ENCODE measurements around the gene SAP30. TPM values are rescaled to one million over a fixed set of nuclear protein-coding genes. Genes with fewer than 3 reads are reported as not detected.
A peak's percentile ranks its signal among the peaks of the same experiment; 100 is the strongest.

Gene SAP30
- total and polyA plus RNA-seq, 9 of the 15 experiments (the other 6 are each of a cell fraction or from before 2014, with no cell fraction given) = 5.9 to 51.1 (median 32.6) TPM

GRCh38 chr4:173334085-173334890 lies 36.5 kb upstream of the SAP30 start, which contains the start of gene HMGB2:
TSS of gene HMGB2 (minus strand) at chr4:173334358. CDS start at chr4:173333649, 709 bp downstream.
- ChIA-PET CTCF (ENCODE audit: low intra/inter-chr PET ratio) (no interaction called here), POLR2A (interaction anchor here (0.6 to 8.8 kb wide), 33 partner anchors 9 to 1178 kb away, joined by 3 to 123 read pairs (median 4); partner anchors contain the start of genes CEP44, FBXO8 and SAP30)
- no peaks in the 10 kb centered on the region for H3K9me3 ChIP-seq (replicated peaks; ENCODE audit: control insufficient read depth, insufficient read depth, low read depth, low read length)
- peak within 1 kb of the TSS; percentile 99 for H3K27ac ChIP-seq (ENCODE audit: extremely low read depth, low read depth, low read length)
- FAIRE-seq (peak; percentile 99), DNase-seq (ENCODE audit: extremely low read depth in 1 of 4, low spot score in 3 of 4) (peak; percentile 98 to 100 (median 99)), ATAC-seq (peak; percentile 88)
- H3K36me3 ChIP-seq (ENCODE audit: control insufficient read depth, insufficient read depth, low read length) = peaks cover 42% of the 10 kb centered on the region
- peak within 1 kb of the TSS; percentile 91 for H3K4me2 ChIP-seq (ENCODE audit: insufficient read depth, low read length)
- H3K4me3 ChIP-seq = peak within 1 kb of the TSS; percentile 95
- under 1% methylated on average over 60 of the region's 61 CpGs for WGBS (ENCODE audit: insufficient coverage, low coverage, missing lambda C conversion rate)
- intact Hi-C loops (cut with micrococcal nuclease) (loop anchor here (1.0 to 10.0 kb wide), 3 partner anchors 35 to 951 kb away; partner anchors contain the start of genes CEP44 and FBXO8), in situ Hi-C loops (cut with MboI) (loop anchor here (5.0 kb wide), 1 partner anchor 33 kb away; no protein-coding TSS in a partner anchor)
- peaks cover 4 to 13% of the 10 kb centered on the region in 2 experiments; a peak in 4 of 5 replicates for H3K4me1 ChIP-seq (replicated peaks in 1 of 2; ENCODE audit: control insufficient read depth in 2 of 2, insufficient read depth in 2 of 2, low read length in 2 of 2)
- H3K9ac ChIP-seq (ENCODE audit: insufficient read depth in 1 of 2, low read depth in 2 of 2, low read length in 2 of 2) = peak within 1 kb of the TSS; percentile 99 to 100
- no peaks in the 10 kb centered on the region for H3K9me1 ChIP-seq (ENCODE audit: control insufficient read depth, insufficient read depth, low read length)
- peaks cover 55% of the 10 kb centered on the region for H3K79me2 ChIP-seq (ENCODE audit: control insufficient read depth, insufficient read depth, low read length)
- BruUV-seq (replicated peaks) = no TSS peak
- H3K27me3 ChIP-seq (ENCODE audit: control insufficient read depth in 2 of 2, insufficient read depth in 2 of 2, low read length in 2 of 2) = no peaks in the 10 kb centered on the region
- no peaks in the 10 kb centered on the region; the same call in 1 of the 2 replicates for H4K20me1 ChIP-seq (replicated peaks; ENCODE audit: control insufficient read depth, insufficient read depth, low read length)
- H2AFZ ChIP-seq (ENCODE audit: low read depth, low read length) = peak within 1 kb of the TSS; percentile 90
- no peak for TF ChIP-seq HLTF (IDR thresholded peaks at IDR 0.05)
- no peak for TF ChIP-seq ZNF197 (CRISPR knock-in tag; IDR thresholded peaks at IDR 0.05; ENCODE audit: low read depth)
- TF ChIP-seq HSF4 (CRISPR knock-in tag; IDR thresholded peaks at IDR 0.05; ENCODE audit: borderline replicate concordance) = no peak
- peak in 1 of 3 experiments; percentile 15; a peak in 1 of 6 replicates for TF ChIP-seq ZBTB11 (CRISPR knock-in tag; IDR thresholded peaks at IDR 0.05)
- TF ChIP-seq PCBP1 (IDR thresholded peaks at IDR 0.05; ENCODE audit: low read depth, low read length, poor library complexity, severe bottlenecking) = peak; percentile 50
- no peak for TF ChIP-seq TCF3 (CRISPR knock-in tag; IDR thresholded peaks at IDR 0.05)
- TF ChIP-seq TEAD2 (tag; IDR thresholded peaks at IDR 0.05) = no peak
- peak; percentile 100 for TF ChIP-seq FOXM1 (IDR thresholded peaks at IDR 0.05; ENCODE audit: low read depth)
- peak; percentile 99 for TF ChIP-seq FOXM1 (CRISPR knock-in tag; IDR thresholded peaks at IDR 0.05; ENCODE audit: low read depth)
- TF ChIP-seq MYC (IDR thresholded peaks at IDR 0.05; ENCODE audit: low read depth, low read length) = peak; percentile 86
- TF ChIP-seq MYC (CRISPR knock-in tag; IDR thresholded peaks at IDR 0.05; ENCODE audit: borderline replicate concordance, low read depth) = peak; percentile 67; the same call in 1 of the 2 replicates
- TF ChIP-seq NFXL1 (CRISPR knock-in tag; IDR thresholded peaks at IDR 0.05) = no peak
- TF ChIP-seq TCF7L2 (IDR thresholded peaks at IDR 0.05; ENCODE audit: low read depth, low read length) = no peak
- TF ChIP-seq ASH1L (IDR thresholded peaks at IDR 0.05; ENCODE audit: borderline replicate concordance, low read depth, partially characterized antibody) = peak; percentile 91
- TF ChIP-seq EWSR1 (IDR thresholded peaks at IDR 0.05; ENCODE audit: borderline replicate concordance, low read depth, partially characterized antibody) = no peak
- no peak for TF ChIP-seq ZC3H11A (IDR thresholded peaks at IDR 0.05; ENCODE audit: low read depth, low read length)
